BJ (cell line): ENCODE results near the gene CDC14B. TPM values are rescaled to one million over a fixed set of nuclear protein-coding genes. Genes with fewer than 3 reads are reported as not detected.

Experiments used
- CTCF ChIA-PET: fragments of 350-600 bp; formaldehyde crosslinking; extraction: SDS; loops from one replicate; lab custom pipeline; 2021; ENCODE audit warnings: antibody characterized with exemption, inconsistent platforms; lab: Yijun Ruan, JAX
- POLR2A ChIA-PET: fragments of 300-600 bp; sonication (Branson Sonifier 250); formaldehyde crosslinking; extraction: SDS; loops from one replicate; lab custom pipeline; 2021; ENCODE audit warnings: antibody characterized with exemption; lab: Charles Lee
- DNase-seq: peaks from one replicate; pipeline ENCODE4 v3.0.0-alpha.2; 2011; ENCODE audit warnings: low read depth
- H3K27me3 ChIP-seq: 2 replicates; pipeline ENCODE4 v1.6.0; 2011; ENCODE audit warnings: low read length; ENCODE audit not compliant: control insufficient read depth, insufficient read depth
- H3K36me3 ChIP-seq: 2 replicates; pipeline ENCODE4 v1.5.1; 2011; ENCODE audit warnings: low read length; ENCODE audit not compliant: control insufficient read depth, insufficient read depth
- H3K4me3 ChIP-seq: 2 replicates; pipeline ENCODE4 v1.5.1; 2011; ENCODE audit warnings: low read depth, mild to moderate bottlenecking, control low read depth, low read length
- polyA plus RNA-seq: library from polyadenylated mRNA; depleted of rRNA; stranded (reverse); fragments of >200 nt; gene quantifications from 2 replicates; pipeline ENCODE4 v1.2.3, GENCODE V29; 2011
- TF ChIP-seq, protein P1 (sequence below): IDR thresholded peaks from 2 replicates; pipeline ENCODE4 v1.5.1; 2011; ENCODE audit warnings: low read depth, mild to moderate bottlenecking, control low read depth, inconsistent platforms, low read length, moderate library complexity; ENCODE audit not compliant: insufficient read depth

CDC14B gene
- polyA plus RNA-seq, 1 experiment = 12.1 TPM

DNA sequence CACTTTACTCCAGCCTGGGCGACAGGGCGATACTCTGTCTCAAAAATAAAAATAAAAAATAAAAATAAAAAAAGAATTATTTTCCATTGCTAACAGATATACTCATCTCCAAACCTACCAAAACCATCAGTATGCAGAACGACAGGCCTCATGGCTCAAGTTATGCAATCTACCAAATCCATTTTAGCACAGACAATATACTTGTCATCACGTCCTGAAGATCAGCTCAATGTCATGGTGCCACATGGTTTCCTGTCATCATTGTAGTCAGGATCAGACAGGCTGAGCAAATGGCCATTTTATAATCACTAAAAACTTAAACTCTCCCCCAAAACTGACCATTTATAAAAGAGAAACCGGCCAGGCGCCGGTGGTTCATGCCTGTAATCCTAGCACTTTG, 100.5 kb downstream of the CDC14B start:
- Histone ChIP-seq H3K36me3 (no peaks in the 10 kb centered on the region), H3K27me3 (no peaks in the 10 kb centered on the region), H3K4me3 (no peak overlapping the region)
- TF ChIP-seq, protein P1, sequence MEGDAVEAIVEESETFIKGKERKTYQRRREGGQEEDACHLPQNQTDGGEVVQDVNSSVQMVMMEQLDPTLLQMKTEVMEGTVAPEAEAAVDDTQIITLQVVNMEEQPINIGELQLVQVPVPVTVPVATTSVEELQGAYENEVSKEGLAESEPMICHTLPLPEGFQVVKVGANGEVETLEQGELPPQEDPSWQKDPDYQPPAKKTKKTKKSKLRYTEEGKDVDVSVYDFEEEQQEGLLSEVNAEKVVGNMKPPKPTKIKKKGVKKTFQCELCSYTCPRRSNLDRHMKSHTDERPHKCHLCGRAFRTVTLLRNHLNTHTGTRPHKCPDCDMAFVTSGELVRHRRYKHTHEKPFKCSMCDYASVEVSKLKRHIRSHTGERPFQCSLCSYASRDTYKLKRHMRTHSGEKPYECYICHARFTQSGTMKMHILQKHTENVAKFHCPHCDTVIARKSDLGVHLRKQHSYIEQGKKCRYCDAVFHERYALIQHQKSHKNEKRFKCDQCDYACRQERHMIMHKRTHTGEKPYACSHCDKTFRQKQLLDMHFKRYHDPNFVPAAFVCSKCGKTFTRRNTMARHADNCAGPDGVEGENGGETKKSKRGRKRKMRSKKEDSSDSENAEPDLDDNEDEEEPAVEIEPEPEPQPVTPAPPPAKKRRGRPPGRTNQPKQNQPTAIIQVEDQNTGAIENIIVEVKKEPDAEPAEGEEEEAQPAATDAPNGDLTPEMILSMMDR = no peak
- DNase-seq = no peak
- ChIA-PET POLR2A (no interaction called here), CTCF (interaction anchor here (0.9 to 1.5 kb wide), 2 partner anchors 17 to 148 kb away, joined by 3 to 4 read pairs; no protein-coding TSS in a partner anchor)

DNA sequence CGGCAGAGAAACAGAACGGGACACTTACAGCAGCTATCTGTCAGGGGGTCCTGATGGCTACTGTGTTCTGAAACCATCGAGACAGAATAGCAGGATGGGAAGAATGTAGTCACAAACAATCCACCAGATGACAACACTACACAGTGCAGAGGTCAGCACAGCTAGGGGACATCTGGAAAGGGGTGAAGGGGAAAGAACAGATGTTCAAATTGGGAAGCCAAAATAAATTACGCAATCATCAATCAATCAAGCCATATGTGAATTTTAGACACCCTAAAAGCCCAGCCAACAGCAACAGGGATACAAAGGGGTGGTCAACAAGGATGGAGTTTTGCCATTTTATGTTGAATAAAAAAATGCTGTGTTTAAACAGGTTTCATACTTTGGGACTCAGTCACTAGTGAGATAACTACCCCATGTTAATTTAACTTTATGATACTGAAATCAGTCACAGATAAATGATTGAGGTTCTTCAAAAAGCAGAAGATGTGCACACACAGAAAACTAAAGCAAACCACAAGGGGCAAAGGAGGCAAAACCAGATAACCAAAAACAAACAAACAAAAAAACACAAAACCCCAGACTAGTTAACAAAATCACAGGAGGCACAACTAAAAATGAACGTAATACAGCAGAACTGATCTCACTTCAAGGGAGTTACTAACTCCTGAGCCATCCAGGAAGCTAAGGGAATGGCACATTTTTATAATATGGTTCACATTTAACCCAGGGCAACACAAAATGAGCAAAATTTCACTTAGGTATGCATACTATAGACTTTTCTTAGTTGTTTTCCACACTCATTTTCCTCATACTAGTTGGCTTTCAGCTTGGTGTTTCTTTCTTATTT, 103.8 kb downstream of the CDC14B start:
- TF ChIP-seq, protein P1 = no peak
- DNase-seq = no peak
- H3K27me3 ChIP-seq = no peaks in the 10 kb centered on the region
- no peaks in the 10 kb centered on the region for H3K36me3 ChIP-seq
- CTCF ChIA-PET = interaction anchor here (0.7 to 1.4 kb wide), 3 partner anchors 30 to 134 kb away, joined by 3 to 4 read pairs (median 4); no protein-coding TSS in a partner anchor
- POLR2A ChIA-PET = no interaction called here
- H3K4me3 ChIP-seq = no peak overlapping the region

DNA sequence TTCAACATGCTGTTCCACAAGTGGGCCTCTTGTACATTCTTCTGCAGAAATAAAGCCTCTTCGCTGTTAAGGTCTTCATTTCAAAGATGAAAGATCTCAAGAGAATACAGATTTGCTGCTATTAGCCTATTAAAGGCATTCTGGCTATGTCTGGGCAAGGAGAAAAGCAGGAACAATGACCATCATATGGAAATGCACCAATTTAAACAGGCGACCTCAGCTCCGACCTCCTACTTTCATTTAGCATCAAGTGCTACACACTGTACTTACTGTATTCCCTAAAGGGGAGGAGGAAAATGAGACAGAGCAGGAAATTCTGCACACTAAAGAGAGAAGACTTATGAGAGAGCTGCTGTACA, 104.9 kb downstream of the CDC14B start:
- no peaks in the 10 kb centered on the region for H3K36me3 ChIP-seq
- H3K27me3 ChIP-seq = no peaks in the 10 kb centered on the region
- CTCF ChIA-PET = interaction anchor here (0.7 to 1.4 kb wide), 4 partner anchors 29 to 135 kb away, joined by 3 to 4 read pairs (median 4); no protein-coding TSS in a partner anchor
- TF ChIP-seq, protein P1 = no peak
- no peak overlapping the region for H3K4me3 ChIP-seq
- DNase-seq = no peak
- POLR2A ChIA-PET = no interaction called here

DNA sequence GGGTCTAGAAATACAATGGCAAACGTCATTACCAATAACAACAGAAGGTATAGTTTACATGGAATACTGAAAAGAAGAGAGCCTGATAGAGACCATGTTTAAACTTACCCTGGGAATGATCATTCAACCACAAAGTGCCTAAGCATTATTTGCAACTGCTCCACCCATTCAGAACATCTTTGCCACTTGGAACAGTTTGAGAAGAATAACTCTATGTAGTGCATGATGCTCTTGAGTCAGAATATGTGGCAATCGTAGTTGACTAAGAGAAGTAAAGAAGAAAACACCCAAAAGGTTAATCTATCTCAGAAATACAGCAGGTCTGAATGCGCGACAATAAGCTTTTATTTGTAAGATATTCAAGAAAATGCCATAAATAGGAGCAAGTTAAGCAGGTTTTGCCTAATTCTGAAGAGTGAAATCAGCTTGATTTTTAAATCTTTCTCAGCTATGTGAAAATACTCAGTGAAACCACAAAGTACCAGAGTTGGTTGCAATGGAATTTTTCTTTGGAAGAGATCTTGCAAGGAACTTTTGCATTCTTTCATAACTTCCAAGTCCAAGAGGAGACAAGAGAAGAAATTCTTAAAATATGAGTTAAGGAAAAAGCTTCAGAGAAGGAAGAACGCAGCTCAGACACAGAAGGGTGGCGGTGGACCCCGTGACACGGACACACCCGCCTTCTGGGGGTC, 105.4 kb downstream of the CDC14B start:
- TF ChIP-seq, protein P1 = no peak
- Histone ChIP-seq H3K27me3 (no peaks in the 10 kb centered on the region), H3K4me3 (no peak overlapping the region), H3K36me3 (no peaks in the 10 kb centered on the region)
- ChIA-PET POLR2A (no interaction called here), CTCF (interaction anchor here (1.1 to 1.4 kb wide), 3 partner anchors 28 to 132 kb away, joined by 3 to 4 read pairs (median 4); no protein-coding TSS in a partner anchor)
- peak; percentile 57 for DNase-seq

DNA sequence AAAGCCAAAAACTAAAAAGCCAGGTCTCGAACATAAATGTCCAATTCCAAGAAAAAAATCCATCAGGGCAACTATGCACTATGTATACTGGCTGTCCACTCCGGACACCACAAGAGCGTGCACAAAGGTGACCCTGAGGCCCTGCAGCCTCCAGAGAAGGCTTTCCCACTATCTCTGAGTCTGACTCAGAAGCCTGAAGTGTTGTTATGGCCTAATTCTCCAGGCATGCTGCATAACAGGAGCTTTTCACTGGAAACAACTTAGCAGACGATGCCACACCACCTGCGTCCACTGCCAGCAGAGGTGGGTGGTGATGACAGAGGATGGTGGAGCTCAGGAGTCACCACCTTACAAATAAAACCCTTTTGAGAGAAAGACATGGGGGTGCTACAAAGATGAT, 106.0 kb downstream of the CDC14B start:
- TF ChIP-seq, protein P1 = no peak
- Histone ChIP-seq H3K36me3 (no peaks in the 10 kb centered on the region), H3K4me3 (no peak overlapping the region), H3K27me3 (no peaks in the 10 kb centered on the region)
- ChIA-PET POLR2A (no interaction called here), CTCF (no interaction called here)
- DNase-seq = no peak
